NCI-H69 (cell line): ENCODE measurements around the gene UXT.
A peak's percentile ranks its signal among the peaks of the same experiment; 100 is the strongest.

Experiments used
- DNase-seq: peaks from one replicate; lab custom pipeline; 2025; lab: John Stamatoyannopoulos, UW

The UXT gene

GRCh38 chrX:47649271-47649670 lies 9.7 kb downstream of the UXT start:
- no peak for DNase-seq

GRCh38 chrX:47648376-47648775 lies 10.6 kb downstream of the UXT start:
- DNase-seq, result no peak

GRCh38 chrX:47646636-47647035 lies 12.3 kb downstream of the UXT start:
- no peak for DNase-seq

- DNase-seq, result no peak
Observed at GRCh38 chrX:47645530-47645929, 13.4 kb downstream of the UXT start.

GRCh38 chrX:47644557-47645091 lies 14.4 kb downstream of the UXT start:
- DNase-seq, result no peak

GRCh38 chrX:47643926-47644325 lies 15.1 kb downstream of the UXT start:
- peak; percentile 5 for DNase-seq

- DNase-seq, result no peak
Observed at GRCh38 chrX:47638816-47639215, 20.2 kb downstream of the UXT start.

- no peak for DNase-seq
Observed at GRCh38 chrX:47637546-47638195, 21.3 kb downstream of the UXT start.

GRCh38 chrX:47634871-47635575 lies 24.0 kb downstream of the UXT start:
- DNase-seq, result no peak

- DNase-seq, result no peak
Observed at GRCh38 chrX:47633689-47634590, 25.0 kb downstream of the UXT start.

GRCh38 chrX:47632666-47633065 lies 26.3 kb downstream of the UXT start:
- no peak for DNase-seq

GRCh38 chrX:47631676-47632075 lies 27.3 kb downstream of the UXT start:
- DNase-seq, result no peak

GRCh38 chrX:47629419-47630200 lies 29.4 kb downstream of the UXT start, which contains the start of gene CFP:
CFP (minus strand) TSS chrX:47629930; CDS start chrX:47629844, 86 bp downstream.
- no peak for DNase-seq

- peak; percentile 26 for DNase-seq
Observed at GRCh38 chrX:47628982-47629381, 30.0 kb downstream of the UXT start.

GRCh38 chrX:47625365-47625764 lies 33.6 kb downstream of the UXT start:
- DNase-seq, result peak; percentile 6

GRCh38 chrX:47623540-47624027 lies 35.4 kb downstream of the UXT start:
- peak; percentile 94 for DNase-seq

- no peak for DNase-seq
Observed at GRCh38 chrX:47621851-47622250, 37.1 kb downstream of the UXT start.

GRCh38 chrX:47620303-47620685 lies 38.7 kb downstream of the UXT start:
- DNase-seq, result no peak

GRCh38 chrX:47619486-47620302 lies 39.3 kb downstream of the UXT start, which contains the start of gene SYN1:
SYN1 (minus strand) TSS chrX:47619857; CDS start chrX:47619728, 129 bp downstream.
- peak; percentile 91 for DNase-seq

- DNase-seq, result no peak
Observed at GRCh38 chrX:47618923-47619485, 40.0 kb downstream of the UXT start.
